Nephron progenitor cell (in vitro differentiated cells): ENCODE data around the gene PNO1.

Experiments
- DNase-seq: peaks from one replicate; pipeline ENCODE4 v3.0.0; 2021
- H3K27ac Mint-ChIP-seq: 2 replicates; pipeline ENCODE4 v1.8.0; 2021; ENCODE audit warnings: mild to moderate bottlenecking, moderate library complexity, mixed read lengths
- H3K27me3 Mint-ChIP-seq: 2 replicates; pipeline ENCODE4 v1.8.0; 2021; ENCODE audit warnings: mild to moderate bottlenecking, low read depth, mixed read lengths; ENCODE audit not compliant: poor library complexity
- H3K36me3 Mint-ChIP-seq: 2 replicates; pipeline ENCODE4 v1.8.0; 2021; ENCODE audit warnings: low read depth, mixed read lengths
- H3K4me1 Mint-ChIP-seq: 2 replicates; pipeline ENCODE4 v1.8.0; 2021; ENCODE audit warnings: mixed read lengths
- H3K4me3 Mint-ChIP-seq: 2 replicates; pipeline ENCODE4 v1.8.0; 2021; ENCODE audit warnings: mild to moderate bottlenecking, moderate library complexity, mixed read lengths
- H3K9me3 Mint-ChIP-seq: 2 replicates; pipeline ENCODE4 v1.8.0; 2021; ENCODE audit warnings: mild to moderate bottlenecking, moderate library complexity, mixed read lengths
- TF ChIP-seq, protein P1 (sequence below): fragments of 200-600 bp; sonication (generic); IDR thresholded peaks from 2 replicates; pipeline ENCODE4 v1.5.0; 2021; ENCODE audit warnings: antibody characterized with exemption

PNO1 gene

DNA sequence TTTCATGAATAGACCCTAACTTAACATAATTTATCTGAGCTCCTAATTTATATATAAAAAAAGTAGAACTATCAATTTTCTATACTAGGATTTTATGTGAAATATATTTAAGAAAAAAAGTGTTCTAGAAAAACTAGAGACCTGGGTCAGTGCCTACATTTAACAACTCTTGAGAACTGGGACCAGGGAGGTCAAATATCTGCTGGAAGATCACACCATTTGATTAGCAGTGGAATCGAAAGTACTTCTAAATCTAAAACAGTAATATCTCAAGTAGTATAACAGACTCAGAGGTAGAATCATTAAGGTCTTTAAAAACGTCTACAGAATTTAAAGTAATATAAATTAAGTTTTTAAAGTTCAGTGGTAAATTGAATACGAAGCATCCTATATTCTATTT lies 60.0 kb downstream of the PNO1 start:
- Mint-ChIP-seq H3K4me3 (no peak overlapping the region), H3K27me3 (peaks cover 3% of the 10 kb centered on the region), H3K36me3 (peaks cover 56% of the 10 kb centered on the region), H3K4me1 (peaks cover 12% of the 10 kb centered on the region), H3K27ac (no peak overlapping the region), H3K9me3 (peaks cover 23% of the 10 kb centered on the region)
- DNase-seq = no peak
- TF ChIP-seq, protein P1, sequence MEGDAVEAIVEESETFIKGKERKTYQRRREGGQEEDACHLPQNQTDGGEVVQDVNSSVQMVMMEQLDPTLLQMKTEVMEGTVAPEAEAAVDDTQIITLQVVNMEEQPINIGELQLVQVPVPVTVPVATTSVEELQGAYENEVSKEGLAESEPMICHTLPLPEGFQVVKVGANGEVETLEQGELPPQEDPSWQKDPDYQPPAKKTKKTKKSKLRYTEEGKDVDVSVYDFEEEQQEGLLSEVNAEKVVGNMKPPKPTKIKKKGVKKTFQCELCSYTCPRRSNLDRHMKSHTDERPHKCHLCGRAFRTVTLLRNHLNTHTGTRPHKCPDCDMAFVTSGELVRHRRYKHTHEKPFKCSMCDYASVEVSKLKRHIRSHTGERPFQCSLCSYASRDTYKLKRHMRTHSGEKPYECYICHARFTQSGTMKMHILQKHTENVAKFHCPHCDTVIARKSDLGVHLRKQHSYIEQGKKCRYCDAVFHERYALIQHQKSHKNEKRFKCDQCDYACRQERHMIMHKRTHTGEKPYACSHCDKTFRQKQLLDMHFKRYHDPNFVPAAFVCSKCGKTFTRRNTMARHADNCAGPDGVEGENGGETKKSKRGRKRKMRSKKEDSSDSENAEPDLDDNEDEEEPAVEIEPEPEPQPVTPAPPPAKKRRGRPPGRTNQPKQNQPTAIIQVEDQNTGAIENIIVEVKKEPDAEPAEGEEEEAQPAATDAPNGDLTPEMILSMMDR = no peak

DNA sequence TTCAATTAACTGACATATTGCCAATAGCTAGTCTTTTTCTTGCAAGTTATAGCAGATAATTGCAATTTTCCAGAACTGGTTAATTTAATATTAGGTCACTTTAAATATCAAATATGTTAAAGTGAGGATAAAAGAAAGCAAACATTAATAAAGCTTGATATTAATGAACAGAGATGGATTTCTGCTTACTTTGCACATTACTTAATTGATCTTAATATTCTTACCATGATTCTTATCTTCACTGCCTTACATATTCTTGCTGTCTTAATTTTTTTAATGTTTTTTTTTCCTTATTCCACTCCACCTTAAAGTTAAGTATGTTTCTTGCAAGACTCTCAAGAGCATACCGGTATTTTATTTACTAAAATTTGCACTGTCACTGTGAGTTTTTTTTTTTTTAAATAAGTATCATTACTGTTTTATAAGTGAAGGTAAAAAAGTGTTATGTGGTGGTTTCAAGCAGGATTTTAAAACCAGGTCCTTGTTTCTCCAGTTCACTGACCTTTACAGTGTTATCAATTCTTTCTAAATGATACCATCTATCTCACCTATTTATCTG lies 60.7 kb downstream of the PNO1 start:
- Mint-ChIP-seq H3K36me3 (peaks cover 54% of the 10 kb centered on the region), H3K4me1 (peaks cover 12% of the 10 kb centered on the region), H3K4me3 (no peak overlapping the region), H3K27me3 (peaks cover 3% of the 10 kb centered on the region), H3K27ac (no peak overlapping the region), H3K9me3 (peaks cover 23% of the 10 kb centered on the region)
- DNase-seq = no peak
- TF ChIP-seq, protein P1 = no peak

DNA sequence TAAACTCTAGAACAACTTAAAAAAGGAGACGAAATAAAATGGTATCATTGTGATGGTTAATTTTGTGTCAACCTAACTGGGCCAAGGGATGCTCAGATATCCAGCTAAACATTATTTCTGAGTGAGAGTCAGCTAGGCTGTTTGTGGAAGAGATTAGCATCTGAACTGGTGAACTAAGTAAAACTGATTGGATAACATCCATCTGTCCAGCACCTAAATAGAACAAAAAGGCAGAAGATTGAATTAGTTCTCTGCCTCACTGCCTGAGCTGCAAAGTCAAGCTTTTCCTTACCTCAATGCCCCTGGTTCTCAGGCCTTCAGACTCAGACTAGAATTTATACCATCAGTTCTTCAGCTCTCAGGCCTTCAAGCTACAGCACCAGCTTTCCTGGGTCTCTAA lies 64.6 kb downstream of the PNO1 start:
- peaks cover 59% of the 10 kb centered on the region for H3K36me3 Mint-ChIP-seq
- DNase-seq = no peak
- no peak overlapping the region for H3K4me3 Mint-ChIP-seq
- TF ChIP-seq, protein P1 = no peak
- peaks cover 23% of the 10 kb centered on the region for H3K9me3 Mint-ChIP-seq
- H3K4me1 Mint-ChIP-seq = peaks cover 6% of the 10 kb centered on the region
- peak overlapping the region; percentile 14 for H3K27ac Mint-ChIP-seq
- no peaks in the 10 kb centered on the region for H3K27me3 Mint-ChIP-seq

- peaks cover 6% of the 10 kb centered on the region for H3K4me1 Mint-ChIP-seq
- peaks cover 59% of the 10 kb centered on the region for H3K36me3 Mint-ChIP-seq
- DNase-seq = no peak
- TF ChIP-seq, protein P1 = no peak
- no peak overlapping the region for H3K4me3 Mint-ChIP-seq
- peaks cover 23% of the 10 kb centered on the region for H3K9me3 Mint-ChIP-seq
- H3K27ac Mint-ChIP-seq = no peak overlapping the region
- no peaks in the 10 kb centered on the region for H3K27me3 Mint-ChIP-seq
Measured at GRCh38 chr2:68223419-68223818, 65.7 kb downstream of the PNO1 start.

GRCh38 chr2:68225119-68225632 lies 67.5 kb downstream of the PNO1 start:
- Mint-ChIP-seq H3K4me1 (peaks cover 5% of the 10 kb centered on the region), H3K27me3 (no peaks in the 10 kb centered on the region), H3K4me3 (no peak overlapping the region), H3K9me3 (peaks cover 20% of the 10 kb centered on the region), H3K27ac (no peak overlapping the region), H3K36me3 (peaks cover 55% of the 10 kb centered on the region)
- DNase-seq = no peak
- TF ChIP-seq, protein P1 = no peak
